H1 (cell line): ENCODE measurements around the gene GSE1. TPM values are rescaled to one million over a fixed set of nuclear protein-coding genes. Genes with fewer than 3 reads are reported as not detected.
A peak's percentile ranks its signal among the peaks of the same experiment; 100 is the strongest.

Experiments
- CEBPB ChIP-seq: IDR thresholded peaks from 2 replicates; pipeline ENCODE4 v1.6.1; 2012; ENCODE audit warnings: low read depth, low read length
- CTCF ChIP-seq, 3 experiments: IDR thresholded peaks; 1 replicate in 2 of 3; 2 replicates in 1 of 3; pipeline versions ENCODE4 v1.5.1 to v1.6.1; 2011; ENCODE audit warnings: low read length in 3 of 3, mild to moderate bottlenecking in 3 of 3, inconsistent platforms in 2 of 3, low read depth in 1 of 3, moderate library complexity in 1 of 3; ENCODE audit not compliant: insufficient read depth in 1 of 3; ENCODE audit errors: control extremely low read depth in 1 of 3
- HDAC2 ChIP-seq, 2 experiments: fragments of 300-600 bp in 1 of 2; sonication (generic) in 1 of 2; IDR thresholded peaks; 2 replicates each; pipeline ENCODE4 v1.6.1; 2011 to 2012; ENCODE audit warnings: low read depth in 2 of 2, low read length in 2 of 2, mild to moderate bottlenecking in 2 of 2, moderate library complexity in 2 of 2, borderline replicate concordance in 1 of 2, inconsistent platforms in 1 of 2
- NANOG ChIP-seq: IDR thresholded peaks from 2 replicates; pipeline ENCODE4 v1.6.1; 2011; ENCODE audit warnings: low read length, low read depth, mild to moderate bottlenecking, inconsistent platforms; ENCODE audit not compliant: insufficient read depth, poor library complexity, severe bottlenecking
- RAD21 ChIP-seq, 2 experiments: IDR thresholded peaks in 1 of 2; conservative IDR thresholded peaks in 1 of 2; 2 replicates each; pipeline ENCODE4 v1.6.1; 2011; ENCODE audit warnings: low read depth in 2 of 2, low read length in 2 of 2, improper control_type of control experiment in 1 of 2, inconsistent platforms in 1 of 2, mild to moderate bottlenecking in 1 of 2, moderate library complexity in 1 of 2
- SIX5 ChIP-seq: IDR thresholded peaks from 2 replicates; pipeline ENCODE4 v1.6.1; 2011; ENCODE audit warnings: mild to moderate bottlenecking, low read depth, low read length
- TEAD4 ChIP-seq: IDR thresholded peaks from 2 replicates; pipeline ENCODE4 v1.6.1; 2012; ENCODE audit warnings: low read depth, low read length, inconsistent platforms, mixed read lengths
- polyA plus RNA-seq, 7 experiments: library from polyadenylated mRNA; depleted of rRNA in 3 of 7; stranded (reverse) in 5 of 7; unstranded in 2 of 7; fragments of >200 nt in 5 of 7; fragments of 200-250 nt in 2 of 7; gene quantifications; 1 replicate in 5 of 7; 2 replicates in 1 of 7; 4 replicates in 1 of 7; pipeline versions ENCODE4 v1.2.1 to v1.2.3, GENCODE V29; 2011 to 2013; ENCODE audit warnings: missing spikeins in 2 of 7, mixed read lengths in 2 of 7
- total RNA-seq: library from RNA; stranded (reverse); fragmentation: NEBNext Ultra II Directional; extraction: Animal tissue kit (Norgen Biotek cat#: 25700); gene quantifications from 2 replicates; pipeline ENCODE4 v1.2.1, GENCODE V29; 2021

GSE1 gene
- total and polyA plus RNA-seq, 2 of the 8 experiments (the other 6 are each of a cell fraction or from before 2014, with no cell fraction given): 26.0 to 65.6 TPM

- no peak for TF ChIP-seq TEAD4
- TF ChIP-seq CEBPB: no peak
- TF ChIP-seq CTCF (IDR thresholded peaks at IDR 0.05; ENCODE audit: control extremely low read depth in 1 of 3, insufficient read depth in 1 of 3, low read depth in 1 of 3, low read length in 3 of 3): peak; percentile 59 to 64 (median 59)
- no peak for TF ChIP-seq NANOG
- TF ChIP-seq RAD21 (IDR thresholded peaks at IDR 0.05 in 1 of 2, conservative IDR thresholded peaks at IDR 0.05 in 1 of 2; ENCODE audit: low read depth in 2 of 2, low read length in 2 of 2): peak; percentile 58 to 61
- no peak for TF ChIP-seq HDAC2 (IDR thresholded peaks at IDR 0.05; ENCODE audit: borderline replicate concordance in 1 of 2, low read depth in 2 of 2, low read length in 2 of 2)
- TF ChIP-seq SIX5: no peak
These were observed 85.9 kb downstream of the GSE1 start (continued) for GRCh38 chr16:85698935-85699558.
